GM19351 (cell line): ENCODE measurements around the gene FBN3.
"Not testable (repeated sequence)": the region's sequence is repeated elsewhere in the genome, so short reads cannot be mapped to it uniquely, and the experiment has no call there.

Source experiments
- ATAC-seq: cut with Tn5 transposase; IDR thresholded peaks from one replicate; pipeline ENCODE4 v1.9.1; 2021; ENCODE audit warnings: mild to moderate bottlenecking, moderate library complexity; ENCODE audit not compliant: unreplicated experiment

The FBN3 gene

DNA sequence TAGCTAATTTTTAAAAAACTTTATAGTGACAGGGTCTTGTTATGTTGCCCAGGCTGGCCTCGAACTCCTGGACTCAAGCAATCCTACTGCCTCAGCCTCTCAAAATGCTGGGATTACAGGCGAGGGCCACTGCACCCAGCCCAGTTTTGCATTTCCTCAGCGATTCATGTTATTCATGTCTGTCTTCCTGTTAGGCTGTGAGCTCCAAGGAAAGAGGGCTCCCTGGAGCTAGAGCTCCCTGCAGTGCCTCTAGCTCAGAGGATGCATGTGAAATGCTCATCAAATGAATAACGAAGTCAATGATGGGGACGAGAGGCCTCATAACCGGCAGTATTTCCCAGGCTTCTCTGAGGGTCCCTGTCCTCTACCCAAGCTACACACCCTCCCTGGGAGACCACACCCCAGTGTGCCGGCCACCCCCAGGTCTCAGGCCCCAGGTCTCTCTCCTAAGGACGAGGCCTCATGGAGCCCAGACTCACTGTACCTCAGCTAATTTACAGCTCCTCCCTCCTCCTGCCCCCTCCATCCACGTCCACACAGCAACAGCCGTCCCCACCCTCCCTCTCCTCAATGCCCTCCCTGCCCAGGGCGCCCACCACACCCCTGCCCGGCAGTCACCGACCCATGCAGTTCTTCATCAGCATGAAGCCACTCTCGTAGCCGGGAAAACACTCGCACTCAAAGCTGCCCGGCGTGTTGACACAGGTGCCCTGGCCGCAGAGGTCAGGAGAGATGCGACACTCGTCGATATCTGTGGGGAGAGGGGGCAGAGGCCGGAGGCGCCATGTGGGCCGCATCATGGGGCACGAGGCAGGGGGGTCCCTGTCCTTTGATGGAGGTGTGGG, 28.5 kb downstream of the FBN3 start:
- no peak for ATAC-seq

DNA sequence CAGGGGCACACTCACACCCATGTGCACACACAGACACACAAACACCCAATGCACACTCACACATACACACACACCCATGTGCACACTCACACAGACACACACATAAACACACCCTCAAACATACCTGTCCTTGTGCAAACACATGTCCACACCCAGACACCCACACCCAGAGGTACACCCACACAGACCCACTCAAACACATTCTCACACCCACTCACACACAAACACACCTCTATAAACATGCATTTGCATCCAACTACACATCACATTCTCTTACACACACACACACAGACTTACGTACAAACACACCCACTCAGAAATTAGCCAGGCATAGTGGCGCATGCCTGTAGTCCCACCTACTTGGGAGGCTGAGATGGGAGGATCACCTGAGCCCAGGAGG, 31.4 kb downstream of the FBN3 start:
- no peak for ATAC-seq

DNA sequence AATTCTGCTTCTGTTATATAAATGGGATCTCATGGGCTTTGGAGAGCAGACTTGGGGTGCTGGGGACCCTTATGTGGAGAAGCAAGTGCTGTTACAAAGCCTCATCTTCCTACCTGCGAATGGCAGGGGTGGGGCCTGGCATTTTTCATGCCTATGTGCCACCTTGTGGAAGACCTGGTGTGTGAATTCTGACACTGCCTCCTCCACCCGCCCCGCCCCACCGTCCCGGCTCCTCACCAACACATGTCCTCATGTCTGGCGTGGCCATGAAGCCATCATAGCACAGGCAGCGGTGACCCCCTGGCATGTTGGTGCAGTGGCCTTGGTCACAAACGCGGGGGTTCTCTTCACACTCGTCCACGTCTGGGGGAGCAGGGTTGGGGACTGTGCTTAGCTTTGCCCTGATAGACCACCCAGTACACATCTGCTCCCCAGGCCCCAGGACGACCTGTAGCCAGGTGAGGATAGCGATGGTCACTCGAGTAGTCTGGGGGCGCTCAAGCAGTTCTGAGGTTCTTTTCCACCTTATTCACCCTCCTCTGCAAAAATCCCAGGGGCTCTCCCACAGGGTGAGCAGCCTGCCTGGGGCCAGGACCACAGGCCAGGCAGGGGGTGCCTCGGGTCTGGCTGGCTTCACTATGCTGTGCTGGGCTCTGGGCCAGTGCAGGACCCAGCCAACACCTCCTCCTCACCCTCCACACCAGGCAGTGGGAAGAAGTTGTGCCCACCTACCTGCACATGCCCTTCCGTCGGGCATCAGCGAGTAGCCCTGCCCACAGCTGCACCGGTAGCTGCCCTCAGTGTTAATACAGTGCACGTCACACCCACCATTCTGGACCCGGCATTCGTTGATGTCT, 32.7 kb downstream of the FBN3 start:
- no peak for ATAC-seq

DNA sequence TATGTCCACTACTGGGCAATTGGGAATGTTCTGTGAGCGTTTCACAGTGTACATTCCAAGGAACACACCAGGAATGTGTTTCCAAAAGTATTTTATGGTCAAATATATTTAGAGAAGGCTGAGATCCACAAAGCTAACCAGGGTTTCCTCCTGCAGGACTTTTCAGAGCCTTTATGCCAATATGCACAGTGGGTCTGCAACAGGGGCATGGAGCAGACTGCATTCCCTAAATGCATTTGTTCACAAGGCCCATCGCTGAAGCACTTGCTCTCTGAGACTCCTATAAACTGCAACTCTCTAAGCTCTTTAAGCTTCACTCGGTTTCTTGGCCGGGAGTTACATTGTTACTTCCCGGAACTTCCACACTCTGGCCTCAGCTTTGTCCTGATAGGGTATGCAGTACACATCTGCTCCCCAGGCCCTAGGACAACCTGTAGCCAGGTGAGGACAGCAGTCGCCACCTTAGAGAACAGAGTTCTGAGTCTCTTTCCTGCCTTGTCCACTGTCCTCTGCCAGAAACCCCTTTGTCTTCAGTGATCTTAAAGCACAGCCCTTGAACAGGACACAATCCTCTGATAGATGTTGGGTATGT, 33.5 kb downstream of the FBN3 start:
- ATAC-seq, result no peak

DNA sequence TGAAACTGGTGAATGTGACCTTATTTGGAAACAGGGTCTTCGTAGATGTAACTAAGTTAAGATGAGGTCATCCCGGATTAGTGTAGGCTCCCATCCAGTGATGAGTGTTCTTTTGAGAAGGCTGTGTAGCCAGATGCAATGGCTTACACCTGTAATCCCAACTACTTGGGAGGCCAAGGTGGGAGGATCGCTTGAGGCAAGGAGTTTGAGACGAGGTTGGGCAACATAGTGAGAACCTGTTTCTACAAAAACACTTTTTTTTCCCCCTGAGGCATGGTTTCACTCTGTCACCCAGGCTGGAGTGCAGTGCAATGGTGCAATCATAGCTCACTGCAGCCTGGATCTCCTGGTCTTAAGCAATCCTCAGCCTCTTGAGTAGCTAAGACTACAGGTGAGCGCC, 36.4 kb downstream of the FBN3 start:
- ATAC-seq, result no peak

DNA sequence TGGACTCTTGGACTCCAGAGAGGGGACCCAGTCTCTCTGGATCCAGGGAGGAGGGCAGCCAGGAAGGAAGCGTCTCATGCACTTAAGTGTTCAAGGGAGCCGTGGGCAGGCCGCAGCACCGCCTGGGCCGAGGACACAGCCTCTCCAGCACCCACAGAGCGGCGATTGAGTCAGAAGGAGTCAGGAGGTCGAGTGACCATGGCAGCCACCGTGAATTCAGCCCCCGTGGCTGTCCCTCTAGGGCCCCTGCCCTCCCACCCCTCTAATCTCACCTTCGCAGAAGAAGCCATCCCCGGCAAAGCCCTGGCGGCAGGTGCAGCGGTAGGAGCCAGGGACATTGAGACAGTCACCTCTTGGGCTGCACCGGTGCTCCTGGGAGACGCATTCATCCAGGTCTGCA, 38.0 kb downstream of the FBN3 start:
- ATAC-seq, result no peak

DNA sequence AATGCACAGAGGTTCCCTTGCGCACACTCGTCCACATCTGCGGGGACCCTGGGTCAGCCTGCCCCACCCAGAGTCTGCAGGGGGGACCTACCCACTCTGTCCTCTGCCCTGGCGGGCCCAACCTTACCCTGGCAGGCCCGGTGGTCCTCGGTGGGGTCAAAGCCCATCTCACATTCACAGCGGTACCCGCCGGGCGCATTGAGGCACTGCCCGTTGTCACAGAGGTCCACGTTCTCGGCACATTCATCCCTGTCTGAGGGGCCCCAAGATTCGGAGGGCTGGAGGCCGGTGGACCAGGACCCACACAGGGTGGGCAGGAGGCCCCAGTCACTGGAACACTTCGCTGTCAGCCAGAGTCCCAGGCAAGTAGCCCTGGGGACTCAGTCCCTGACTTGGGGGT, 38.5 kb downstream of the FBN3 start:
- ATAC-seq, result no peak

DNA sequence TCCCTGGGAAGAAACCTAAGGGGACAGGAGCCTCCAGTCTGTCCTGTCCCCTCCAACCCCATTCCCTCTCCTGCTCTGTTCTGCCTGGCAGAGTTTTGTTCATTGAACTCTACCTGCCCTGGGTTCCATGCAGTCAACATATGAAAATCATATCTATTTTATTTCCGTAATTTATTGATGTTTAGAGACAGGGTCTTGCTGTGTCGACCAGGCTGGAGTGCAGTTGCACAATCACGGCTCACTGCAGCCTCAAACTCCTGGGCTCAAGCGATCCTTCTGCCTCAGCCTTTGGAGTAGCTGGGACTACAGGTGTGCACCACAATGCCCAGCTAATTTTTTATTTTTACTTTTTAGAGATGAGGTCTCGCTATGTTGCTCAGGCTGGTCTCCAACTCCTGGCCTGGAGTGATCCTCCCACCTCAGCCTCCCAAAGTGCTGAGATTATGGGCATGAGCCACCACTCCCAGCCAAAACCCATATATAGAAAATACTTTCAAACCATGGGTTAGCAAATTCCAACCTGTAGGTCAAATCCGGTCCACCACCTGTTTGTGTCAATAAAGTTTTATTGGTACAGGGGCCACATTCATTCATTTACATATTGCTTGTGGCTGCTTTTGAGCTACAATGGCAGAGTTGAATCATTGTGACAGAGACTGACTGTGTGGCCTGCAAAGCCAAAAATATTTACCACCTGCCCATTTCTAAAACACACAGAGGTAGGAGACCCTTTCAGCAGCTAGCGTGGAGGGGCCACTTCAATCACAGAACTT, 39.3 kb downstream of the FBN3 start:
- ATAC-seq, result no peak

DNA sequence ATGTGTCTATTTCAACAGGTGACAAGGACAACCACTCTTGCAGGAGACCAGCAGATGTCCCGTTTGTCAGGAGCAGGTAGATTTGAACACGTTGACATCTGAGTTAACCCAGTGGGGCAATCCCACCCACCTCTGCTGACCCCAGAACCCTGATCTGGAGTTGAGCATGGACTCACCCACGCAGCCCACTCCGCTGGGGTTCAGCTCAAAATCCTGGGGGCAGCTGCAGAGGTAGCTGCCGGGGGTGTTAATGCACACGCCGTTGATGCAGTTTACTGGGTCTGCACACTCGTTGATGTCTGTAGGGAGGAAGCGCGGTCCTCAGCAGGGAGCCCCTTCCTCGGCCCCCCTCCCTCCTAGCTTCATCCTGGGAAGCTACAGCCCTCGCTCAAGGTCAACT, 39.9 kb downstream of the FBN3 start:
- ATAC-seq, result no peak

DNA sequence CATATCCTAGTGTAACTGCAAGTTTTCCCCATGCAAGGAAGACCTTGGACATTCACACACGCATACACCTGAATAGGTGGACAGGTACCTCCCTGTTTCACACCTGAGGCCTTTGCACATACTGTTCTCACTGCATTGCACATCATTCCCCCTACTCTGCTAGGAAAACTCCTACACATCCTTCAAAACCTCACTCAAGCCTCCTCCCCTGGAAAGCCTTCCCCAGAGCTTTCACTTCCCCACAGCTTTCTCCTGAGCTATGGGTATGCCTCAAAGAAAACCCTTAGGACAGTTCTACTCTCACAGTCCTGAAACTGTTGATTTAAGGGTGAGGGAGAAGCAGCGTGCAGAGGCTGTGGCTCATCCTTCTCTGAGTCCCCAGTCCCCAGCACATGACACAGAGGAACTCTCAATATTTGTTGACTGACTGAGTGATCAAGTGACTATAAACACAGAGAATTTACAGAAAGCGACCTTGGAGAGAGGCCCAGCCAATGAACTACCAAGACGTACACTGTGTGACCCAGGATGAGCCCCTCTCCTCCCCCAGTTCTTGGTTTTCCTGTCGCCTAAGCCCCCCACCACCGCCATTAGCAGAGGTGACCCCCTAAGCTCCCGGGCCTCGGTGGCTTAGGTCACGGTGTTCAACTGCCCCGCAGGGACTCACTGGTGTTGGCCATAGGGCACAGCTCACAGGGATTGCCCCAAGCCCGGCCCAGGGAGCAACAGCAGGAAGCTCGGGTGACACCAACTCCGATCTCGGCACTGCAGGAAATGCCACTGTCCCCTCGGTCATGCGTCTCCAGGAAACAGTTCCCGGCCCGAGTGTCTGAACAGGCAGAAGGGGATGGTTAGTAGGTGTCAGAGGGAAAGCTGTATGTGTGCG, 40.6 kb downstream of the FBN3 start:
- ATAC-seq, result no peak

DNA sequence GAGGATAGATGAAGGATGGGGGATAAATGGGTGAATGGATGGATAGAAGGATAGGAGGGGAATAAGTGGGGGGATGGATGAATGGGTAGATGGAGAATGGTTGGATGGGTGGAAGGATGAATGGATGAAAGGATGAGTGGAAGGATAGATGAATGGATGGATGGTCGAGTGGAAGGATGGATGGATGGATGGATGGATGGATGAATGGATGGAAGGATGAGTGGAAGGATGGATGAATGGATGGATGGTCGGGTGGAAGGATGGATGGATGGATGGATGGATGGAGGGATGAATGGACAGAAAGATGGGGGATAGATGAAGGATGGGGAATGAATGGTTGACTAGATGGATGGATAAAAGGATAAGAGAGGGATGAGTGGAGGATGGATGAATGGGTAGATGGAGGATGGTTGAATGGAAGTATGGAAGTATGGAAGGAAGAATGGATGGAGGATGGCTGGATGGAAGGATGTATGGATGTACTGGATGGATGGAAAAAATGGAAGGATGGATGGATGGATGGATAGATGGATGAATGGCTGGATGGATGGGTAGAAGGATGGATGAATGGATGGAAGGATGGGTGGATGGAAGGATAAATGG, 42.0 kb downstream of the FBN3 start:
- ATAC-seq, result no peak

DNA sequence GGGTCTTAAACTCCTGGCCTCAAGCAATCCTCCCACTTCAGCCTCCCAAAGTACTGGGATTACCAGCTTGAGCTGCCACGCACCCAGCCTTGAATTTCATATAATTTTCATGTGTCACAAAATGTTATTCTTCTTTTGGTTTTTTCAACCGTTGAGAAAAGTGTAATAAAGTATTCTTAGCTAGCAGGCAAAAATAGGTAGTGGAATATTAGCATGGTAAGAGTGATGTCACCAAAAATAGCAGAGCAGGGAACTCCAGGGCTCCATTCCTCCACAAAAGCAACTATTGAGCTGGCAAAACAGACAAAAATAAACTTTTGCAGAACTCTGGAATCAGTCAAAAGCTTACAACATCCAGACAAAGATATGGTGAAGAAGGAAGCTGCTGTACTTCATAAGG, 43.9 kb downstream of the FBN3 start:
- ATAC-seq, result no peak

DNA sequence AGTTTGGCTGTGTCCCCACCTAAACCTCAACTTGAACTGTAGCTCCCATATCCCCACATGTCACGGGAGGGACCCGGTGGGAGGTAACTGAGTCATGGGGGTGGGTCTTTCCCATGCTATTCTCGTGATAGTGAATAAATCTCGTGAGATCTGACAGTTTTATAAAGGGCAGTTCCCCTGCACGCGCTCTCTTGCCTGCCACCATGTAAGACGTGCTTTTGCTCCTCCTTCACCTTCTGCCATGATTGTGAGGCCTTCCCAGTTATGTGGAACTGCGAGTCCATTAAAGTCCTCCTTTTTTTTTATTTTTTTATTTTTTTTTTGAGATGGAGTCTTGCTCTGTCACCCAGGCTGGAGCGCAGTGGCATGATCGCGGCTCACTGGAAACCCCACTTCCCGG, 47.5 kb downstream of the FBN3 start:
- ATAC-seq, result not testable (repeated sequence)

DNA sequence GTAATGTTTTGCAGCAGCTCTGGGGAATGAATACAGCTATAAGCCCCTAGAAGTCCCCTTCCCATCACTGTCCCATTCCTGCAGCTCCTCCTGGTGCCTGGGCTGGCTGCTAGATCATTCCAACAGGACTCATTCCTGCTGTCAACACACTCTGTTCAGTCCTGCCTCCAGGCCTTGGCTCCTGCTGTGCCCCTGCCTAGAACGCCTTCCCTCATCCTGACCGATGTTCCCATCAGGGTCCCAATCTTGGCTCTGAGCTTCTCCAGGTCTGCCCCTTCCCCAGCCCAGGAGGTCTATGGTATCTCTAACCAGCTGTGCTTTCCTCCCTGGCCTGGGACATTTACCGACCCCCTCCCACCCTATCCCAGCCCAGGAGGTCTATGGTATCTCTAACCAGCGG, 48.1 kb downstream of the FBN3 start:
- no peak for ATAC-seq

DNA sequence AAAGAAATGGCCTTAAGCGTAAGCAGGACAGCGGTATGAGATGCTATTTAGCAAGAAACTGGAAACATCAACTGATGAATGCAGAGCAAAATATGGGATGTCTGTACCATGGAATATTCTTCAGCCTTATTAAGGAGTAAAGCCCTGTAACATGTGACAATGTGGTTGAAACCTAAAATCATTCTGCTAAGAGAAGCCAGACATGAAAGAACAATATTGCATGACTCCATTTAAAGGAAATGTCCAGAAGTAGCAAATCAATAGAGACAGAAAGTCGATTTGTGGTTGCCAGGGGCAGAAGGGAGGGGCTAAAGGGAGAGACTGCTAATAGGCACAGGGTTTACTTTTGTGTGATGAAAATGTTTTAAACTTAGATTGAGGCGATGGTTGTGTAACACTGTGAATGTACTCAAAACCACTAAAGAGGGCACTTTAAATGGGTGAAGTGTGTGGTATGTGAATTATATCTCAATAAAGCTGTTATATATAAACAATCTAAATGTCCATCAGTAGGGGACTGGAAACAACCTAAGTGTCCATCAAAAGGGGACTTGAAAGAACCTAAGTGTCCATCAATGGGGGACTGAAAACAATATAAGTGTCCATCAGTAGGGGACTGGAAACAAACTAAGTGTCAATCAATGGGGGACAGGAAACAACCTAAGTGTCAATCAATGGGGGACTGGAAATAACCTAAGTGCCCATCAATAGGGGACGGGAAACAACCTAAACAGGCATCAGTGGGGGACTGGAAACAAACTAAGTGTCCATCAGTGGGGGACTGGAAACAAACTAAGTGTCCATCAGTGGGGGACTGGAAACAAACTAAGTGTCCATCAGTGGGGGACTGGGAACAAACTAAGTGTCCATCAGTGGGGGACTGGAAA, 51.5 kb downstream of the FBN3 start:
- ATAC-seq, result no peak

DNA sequence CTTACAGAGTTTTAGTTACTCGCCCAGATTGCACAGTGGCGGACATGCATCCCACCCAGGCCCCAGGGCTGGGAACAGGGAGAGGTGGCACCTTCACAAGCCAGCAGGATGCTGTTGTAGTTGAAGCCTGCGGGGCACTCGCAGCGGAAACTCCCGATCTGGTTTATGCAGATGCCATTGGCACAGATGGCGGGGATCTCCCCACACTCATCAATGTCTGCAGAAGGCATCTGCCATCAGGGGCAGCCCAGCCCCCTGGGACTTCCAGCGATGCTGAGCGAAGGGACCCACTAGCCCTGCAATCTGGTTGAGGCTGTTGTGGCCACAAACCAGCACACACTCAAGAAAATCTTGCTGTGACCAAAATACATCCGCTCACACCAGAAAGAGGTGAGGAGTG, 52.2 kb downstream of the FBN3 start:
- ATAC-seq, result no peak

DNA sequence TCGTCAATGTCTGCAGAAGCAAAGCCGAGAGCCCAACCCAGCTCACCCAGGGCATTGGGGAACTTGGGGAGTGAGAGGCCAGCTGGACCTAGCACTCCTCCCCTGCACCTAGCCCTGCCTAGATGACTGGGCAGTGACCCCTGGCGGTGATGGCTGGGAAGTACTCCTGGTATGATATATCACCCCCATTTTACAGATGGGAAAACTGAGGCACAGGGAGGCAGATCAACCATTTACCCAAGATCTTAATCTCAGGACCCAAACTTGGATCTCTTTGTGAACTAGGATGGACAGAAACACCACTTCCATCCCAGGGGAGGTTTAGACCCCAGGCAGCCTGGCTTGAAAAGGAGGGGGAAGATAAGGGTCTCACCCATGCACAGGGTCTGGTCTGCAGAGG, 53.3 kb downstream of the FBN3 start:
- ATAC-seq, result no peak

DNA sequence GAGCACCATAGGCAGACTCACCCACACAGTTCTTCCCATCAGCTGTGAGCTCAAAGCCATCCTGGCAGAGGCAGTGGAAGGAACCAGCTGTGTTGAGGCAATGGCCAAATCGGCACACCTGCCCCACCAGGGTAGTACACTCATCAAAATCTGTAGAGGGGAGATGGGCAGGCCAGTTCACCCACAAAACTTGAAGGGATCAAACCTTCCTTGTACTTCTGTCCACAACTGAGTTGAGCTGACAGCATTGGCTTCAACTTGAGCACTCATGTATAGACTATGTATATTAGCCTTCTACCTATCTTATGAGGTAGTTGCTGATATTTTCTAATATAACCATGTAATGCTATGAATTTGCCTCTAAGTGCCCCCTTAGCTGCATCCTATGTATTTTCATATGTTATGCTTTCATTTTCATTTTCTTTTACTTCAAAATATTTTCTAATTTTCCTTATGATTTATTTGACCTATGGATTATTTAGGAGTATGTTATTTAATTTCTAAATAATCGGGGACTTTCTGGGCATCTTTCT, 54.0 kb downstream of the FBN3 start:
- ATAC-seq, result no peak
